K562 (cell line): ENCODE results near the gene RECQL5. TPM values are rescaled to one million over a fixed set of nuclear protein-coding genes. Genes with fewer than 3 reads are reported as not detected.

Experiments
- ESRRA ChIP-seq: fragments of 450-650 bp; IDR thresholded peaks from 2 replicates; pipeline ENCODE4 v1.6.1; 2014; ENCODE audit warnings: low read depth, mild to moderate bottlenecking, moderate library complexity, borderline replicate concordance
- FOXM1 ChIP-seq, 2 experiments: fragments of 450-650 bp in 1 of 2; sonication (generic) in 1 of 2; formaldehyde crosslinking in 1 of 2; IDR thresholded peaks; 2 replicates each; pipeline versions ENCODE4 v1.6.1 to v1.9.0; 2017 to 2022; ENCODE audit warnings: low read depth in 2 of 2, mild to moderate bottlenecking in 2 of 2, missing genetic modification reagents in 1 of 2, moderate library complexity in 1 of 2
- HDAC2 ChIP-seq: fragments of 450-650 bp; IDR thresholded peaks from 2 replicates; pipeline ENCODE4 v1.6.1; 2016; ENCODE audit warnings: mild to moderate bottlenecking
- KLF16 ChIP-seq: IDR thresholded peaks from 2 replicates; pipeline ENCODE4 v1.6.1; 2016; ENCODE audit warnings: antibody characterized with exemption
- MXI1 ChIP-seq: IDR thresholded peaks from 2 replicates; pipeline ENCODE4 v1.6.1; 2011; ENCODE audit warnings: low read depth, mild to moderate bottlenecking, improper control_type of control experiment, low read length
- SMARCB1 ChIP-seq: IDR thresholded peaks from 2 replicates; pipeline ENCODE4 v1.6.1; 2011; ENCODE audit warnings: improper control_type of control experiment, low read depth; ENCODE audit not compliant: insufficient read length
- SMC3 ChIP-seq: conservative IDR thresholded peaks from 2 replicates; pipeline ENCODE4 v1.6.1; 2011; ENCODE audit warnings: low read depth, low read length, improper control_type of control experiment; ENCODE audit not compliant: insufficient read depth
- TCF7 ChIP-seq: sonication (generic); IDR thresholded peaks from 2 replicates; pipeline ENCODE4 v1.6.1; 2016; ENCODE audit warnings: antibody characterized with exemption, borderline replicate concordance
- XRCC3 ChIP-seq: fragments of 450-650 bp; IDR thresholded peaks from 2 replicates; pipeline ENCODE4 v1.6.1; 2017; ENCODE audit warnings: mild to moderate bottlenecking, moderate library complexity
- ZKSCAN3 ChIP-seq: fragments of 250-450 bp; sonication (Bioruptor Pico); IDR thresholded peaks from 2 replicates; pipeline ENCODE4 v1.4.0; 2020
- ZNF134 ChIP-seq: fragments of 250-450 bp; sonication (Bioruptor Pico); conservative IDR thresholded peaks from 2 replicates; pipeline ENCODE4 v1.4.0; 2020
- ZNF696 ChIP-seq: fragments of 250-450 bp; sonication (Bioruptor Pico); conservative IDR thresholded peaks from 2 replicates; pipeline ENCODE4 v1.4.0; 2020; ENCODE audit warnings: mild to moderate bottlenecking, moderate library complexity
- polyA plus RNA-seq, 8 experiments: library from polyadenylated mRNA; depleted of rRNA in 4 of 8; stranded (reverse) in 5 of 8; unstranded in 3 of 8; fragments of >200 nt; fragmentation: Nextera tagmentation in 2 of 8; fragmentation: Illumina TruSeq in 1 of 8; extraction: Ambion mirVana in 2 of 8; extraction: Trizol in 1 of 8; gene quantifications; 2 replicates each; pipeline versions ENCODE4 v1.2.1 to v1.2.3, GENCODE V29; 2011 to 2014; ENCODE audit warnings: inconsistent platforms in 1 of 8, missing spikeins in 1 of 8
- total RNA-seq, 7 experiments: library from RNA; depleted of rRNA in 6 of 7; stranded (reverse); fragments of >200 nt in 6 of 7; fragmentation: Illumina TruSeq in 2 of 7; extraction: Trizol in 2 of 7; gene quantifications; 2 replicates each; pipeline versions ENCODE4 v1.2.1 to v1.2.3, GENCODE V29; 2011 to 2021; ENCODE audit warnings: low replicate concordance in 1 of 7
- TF ChIP-seq, protein P1 (sequence below), 2 experiments: fragments of 450-650 bp; formaldehyde crosslinking in 1 of 2; IDR thresholded peaks; 2 replicates each; pipeline versions ENCODE4 v1.4.0 to v1.6.1; 2014 to 2020; ENCODE audit warnings: mild to moderate bottlenecking in 2 of 2, borderline replicate concordance in 1 of 2, low read depth in 1 of 2
- TF ChIP-seq, protein P2 (sequence below), 3 experiments: IDR thresholded peaks in 2 of 3; conservative IDR thresholded peaks in 1 of 3; 2 replicates each; pipeline ENCODE4 v1.5.1; 2011 to 2012; ENCODE audit warnings: low read length in 3 of 3, mild to moderate bottlenecking in 3 of 3, control low read depth in 2 of 3, improper control_type of control experiment in 1 of 3, inconsistent platforms in 1 of 3, low read depth in 1 of 3, mixed read lengths in 1 of 3, moderate library complexity in 1 of 3; ENCODE audit not compliant: insufficient read depth in 2 of 3
- TF ChIP-seq, protein P3 (sequence below): sonication (generic); formaldehyde crosslinking; IDR thresholded peaks from 2 replicates; pipeline ENCODE4 v1.8.1; 2023; ENCODE audit warnings: mild to moderate bottlenecking, missing genetic modification reagents, moderate library complexity

Gene RECQL5
- total and polyA plus RNA-seq, 9 of the 15 experiments (the other 6 are each of a cell fraction or from before 2014, with no cell fraction given), result 4.1 to 34.8 (median 16.4) TPM

DNA sequence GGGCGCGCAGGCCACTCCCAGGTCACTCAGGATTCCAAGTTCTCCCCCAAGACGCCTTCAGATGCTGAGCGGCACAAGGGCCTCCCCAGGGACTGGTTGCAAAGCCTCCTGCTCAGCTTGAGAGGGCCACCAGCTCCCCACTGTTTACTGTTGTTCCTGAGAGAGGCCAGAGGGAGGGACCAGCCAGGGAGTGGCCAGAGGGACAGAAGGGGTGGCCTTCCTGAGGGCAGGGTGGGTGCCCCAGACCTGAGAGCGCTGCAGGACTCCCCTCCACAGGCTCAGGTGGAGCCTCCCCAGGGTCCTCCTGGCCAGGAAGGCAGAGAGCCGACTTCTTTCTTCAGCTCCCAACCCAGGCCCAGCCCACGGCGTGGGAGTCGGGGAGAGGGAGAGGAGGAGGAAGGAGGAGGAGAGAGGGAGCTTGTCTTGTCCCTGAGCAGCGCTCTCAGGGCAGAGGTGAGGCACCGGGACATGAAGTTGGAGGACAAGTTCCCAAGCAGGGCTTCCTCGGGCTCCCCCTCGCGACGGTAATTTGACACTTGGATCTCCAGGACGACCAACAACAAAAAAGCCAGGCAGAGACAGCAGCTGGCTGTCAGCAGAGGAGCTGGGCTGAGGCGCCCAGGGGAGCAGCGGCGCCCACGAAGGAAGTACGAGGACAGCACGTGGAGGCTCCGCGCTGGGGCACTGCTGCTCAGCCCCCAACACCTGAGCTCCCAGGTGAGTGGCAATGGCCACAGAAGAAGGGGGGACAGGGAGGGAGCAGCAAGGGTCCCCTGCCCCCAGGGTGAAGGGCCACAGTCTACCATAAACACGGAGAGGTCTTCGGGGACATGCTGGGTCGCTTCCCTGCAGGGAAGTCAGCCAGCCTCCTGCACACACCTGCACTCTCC, 33.2 kb downstream of the RECQL5 start (continued):
- TF ChIP-seq, protein P1, sequence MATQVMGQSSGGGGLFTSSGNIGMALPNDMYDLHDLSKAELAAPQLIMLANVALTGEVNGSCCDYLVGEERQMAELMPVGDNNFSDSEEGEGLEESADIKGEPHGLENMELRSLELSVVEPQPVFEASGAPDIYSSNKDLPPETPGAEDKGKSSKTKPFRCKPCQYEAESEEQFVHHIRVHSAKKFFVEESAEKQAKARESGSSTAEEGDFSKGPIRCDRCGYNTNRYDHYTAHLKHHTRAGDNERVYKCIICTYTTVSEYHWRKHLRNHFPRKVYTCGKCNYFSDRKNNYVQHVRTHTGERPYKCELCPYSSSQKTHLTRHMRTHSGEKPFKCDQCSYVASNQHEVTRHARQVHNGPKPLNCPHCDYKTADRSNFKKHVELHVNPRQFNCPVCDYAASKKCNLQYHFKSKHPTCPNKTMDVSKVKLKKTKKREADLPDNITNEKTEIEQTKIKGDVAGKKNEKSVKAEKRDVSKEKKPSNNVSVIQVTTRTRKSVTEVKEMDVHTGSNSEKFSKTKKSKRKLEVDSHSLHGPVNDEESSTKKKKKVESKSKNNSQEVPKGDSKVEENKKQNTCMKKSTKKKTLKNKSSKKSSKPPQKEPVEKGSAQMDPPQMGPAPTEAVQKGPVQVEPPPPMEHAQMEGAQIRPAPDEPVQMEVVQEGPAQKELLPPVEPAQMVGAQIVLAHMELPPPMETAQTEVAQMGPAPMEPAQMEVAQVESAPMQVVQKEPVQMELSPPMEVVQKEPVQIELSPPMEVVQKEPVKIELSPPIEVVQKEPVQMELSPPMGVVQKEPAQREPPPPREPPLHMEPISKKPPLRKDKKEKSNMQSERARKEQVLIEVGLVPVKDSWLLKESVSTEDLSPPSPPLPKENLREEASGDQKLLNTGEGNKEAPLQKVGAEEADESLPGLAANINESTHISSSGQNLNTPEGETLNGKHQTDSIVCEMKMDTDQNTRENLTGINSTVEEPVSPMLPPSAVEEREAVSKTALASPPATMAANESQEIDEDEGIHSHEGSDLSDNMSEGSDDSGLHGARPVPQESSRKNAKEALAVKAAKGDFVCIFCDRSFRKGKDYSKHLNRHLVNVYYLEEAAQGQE (IDR thresholded peaks at IDR 0.05; ENCODE audit: borderline replicate concordance), result 0 out of 2 replicates have a peak, but pooled peaks have one; percentile 19
- TF ChIP-seq, protein P1 (CRISPR knock-in tag; IDR thresholded peaks at IDR 0.05; ENCODE audit: low read depth), result no peak
- peak; percentile 58; the same call in 1 of the 2 replicates for TF ChIP-seq HDAC2
- TF ChIP-seq ZKSCAN3 (CRISPR knock-in tag), result no peak
- TF ChIP-seq FOXM1 (IDR thresholded peaks at IDR 0.05; ENCODE audit: low read depth), result no peak
- TF ChIP-seq FOXM1 (CRISPR knock-in tag; IDR thresholded peaks at IDR 0.05; ENCODE audit: low read depth), result no peak
- TF ChIP-seq, protein P2, sequence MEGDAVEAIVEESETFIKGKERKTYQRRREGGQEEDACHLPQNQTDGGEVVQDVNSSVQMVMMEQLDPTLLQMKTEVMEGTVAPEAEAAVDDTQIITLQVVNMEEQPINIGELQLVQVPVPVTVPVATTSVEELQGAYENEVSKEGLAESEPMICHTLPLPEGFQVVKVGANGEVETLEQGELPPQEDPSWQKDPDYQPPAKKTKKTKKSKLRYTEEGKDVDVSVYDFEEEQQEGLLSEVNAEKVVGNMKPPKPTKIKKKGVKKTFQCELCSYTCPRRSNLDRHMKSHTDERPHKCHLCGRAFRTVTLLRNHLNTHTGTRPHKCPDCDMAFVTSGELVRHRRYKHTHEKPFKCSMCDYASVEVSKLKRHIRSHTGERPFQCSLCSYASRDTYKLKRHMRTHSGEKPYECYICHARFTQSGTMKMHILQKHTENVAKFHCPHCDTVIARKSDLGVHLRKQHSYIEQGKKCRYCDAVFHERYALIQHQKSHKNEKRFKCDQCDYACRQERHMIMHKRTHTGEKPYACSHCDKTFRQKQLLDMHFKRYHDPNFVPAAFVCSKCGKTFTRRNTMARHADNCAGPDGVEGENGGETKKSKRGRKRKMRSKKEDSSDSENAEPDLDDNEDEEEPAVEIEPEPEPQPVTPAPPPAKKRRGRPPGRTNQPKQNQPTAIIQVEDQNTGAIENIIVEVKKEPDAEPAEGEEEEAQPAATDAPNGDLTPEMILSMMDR (IDR thresholded peaks at IDR 0.05 in 2 of 3, conservative IDR thresholded peaks at IDR 0.05 in 1 of 3; ENCODE audit: insufficient read depth in 2 of 3, low read depth in 1 of 3, low read length in 3 of 3), result peak; percentile 83 to 89 (median 88)
- no peak for TF ChIP-seq ZNF134
- TF ChIP-seq MXI1, result peak; percentile 68; the same call in 1 of the 2 replicates
- TF ChIP-seq, protein P3, sequence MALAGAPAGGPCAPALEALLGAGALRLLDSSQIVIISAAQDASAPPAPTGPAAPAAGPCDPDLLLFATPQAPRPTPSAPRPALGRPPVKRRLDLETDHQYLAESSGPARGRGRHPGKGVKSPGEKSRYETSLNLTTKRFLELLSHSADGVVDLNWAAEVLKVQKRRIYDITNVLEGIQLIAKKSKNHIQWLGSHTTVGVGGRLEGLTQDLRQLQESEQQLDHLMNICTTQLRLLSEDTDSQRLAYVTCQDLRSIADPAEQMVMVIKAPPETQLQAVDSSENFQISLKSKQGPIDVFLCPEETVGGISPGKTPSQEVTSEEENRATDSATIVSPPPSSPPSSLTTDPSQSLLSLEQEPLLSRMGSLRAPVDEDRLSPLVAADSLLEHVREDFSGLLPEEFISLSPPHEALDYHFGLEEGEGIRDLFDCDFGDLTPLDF (CRISPR knock-in tag), result peak; percentile 71; the same call in 1 of the 2 replicates
- peak; percentile 77 for TF ChIP-seq ESRRA
- 0 out of 2 replicates have a peak, but pooled peaks have one; percentile 17 for TF ChIP-seq TCF7
- 0 out of 2 replicates have a peak, but pooled peaks have one; percentile 26 for TF ChIP-seq KLF16
- TF ChIP-seq SMC3, result peak; percentile 43
- TF ChIP-seq SMARCB1, result no peak
- TF ChIP-seq XRCC3, result no peak
- TF ChIP-seq ZNF696 (CRISPR knock-in tag), result no peak
